NT2/D1 (cell line): Measurements from ENCODE around the gene FTSJ3.

Experiments used
- DNase-seq: peaks from one replicate; pipeline ENCODE4 v3.0.0-alpha.2; 2011; ENCODE audit warnings: low read depth, low spot score
- H3K27me3 ChIP-seq: 2 replicates; pipeline ENCODE4 v1.6.0; 2011; ENCODE audit warnings: mild to moderate bottlenecking; ENCODE audit not compliant: insufficient read length, insufficient read depth
- H3K36me3 ChIP-seq: 2 replicates; pipeline ENCODE4 v1.6.1; 2011; ENCODE audit warnings: mild to moderate bottlenecking, low read length, mixed read lengths; ENCODE audit not compliant: insufficient read depth, insufficient read length
- H3K4me1 ChIP-seq: 2 replicates; pipeline ENCODE4 v1.5.1; 2011; ENCODE audit not compliant: insufficient read depth, insufficient read length
- H3K4me3 ChIP-seq: 2 replicates; pipeline ENCODE4 v1.5.1; 2011; ENCODE audit warnings: low read depth; ENCODE audit not compliant: insufficient read length
- H3K9ac ChIP-seq: 2 replicates; pipeline ENCODE4 v1.6.0; 2011; ENCODE audit warnings: low read depth; ENCODE audit not compliant: insufficient read length
- H3K9me3 ChIP-seq: 2 replicates; pipeline ENCODE4 v1.5.1; 2011; ENCODE audit warnings: mild to moderate bottlenecking, low read length; ENCODE audit not compliant: insufficient read depth
- SUZ12 ChIP-seq: IDR thresholded peaks from 2 replicates; pipeline ENCODE4 v1.6.1; 2011; ENCODE audit not compliant: insufficient read length, insufficient read depth; ENCODE audit errors: extremely low read depth
- YY1 ChIP-seq: IDR thresholded peaks from 2 replicates; pipeline ENCODE4 v1.6.1; 2011; ENCODE audit not compliant: insufficient read length, insufficient read depth
- ZNF274 ChIP-seq: IDR thresholded peaks from 2 replicates; pipeline ENCODE4 v1.6.1; 2011; ENCODE audit warnings: mild to moderate bottlenecking, low read depth, low read length

The FTSJ3 gene

DNA sequence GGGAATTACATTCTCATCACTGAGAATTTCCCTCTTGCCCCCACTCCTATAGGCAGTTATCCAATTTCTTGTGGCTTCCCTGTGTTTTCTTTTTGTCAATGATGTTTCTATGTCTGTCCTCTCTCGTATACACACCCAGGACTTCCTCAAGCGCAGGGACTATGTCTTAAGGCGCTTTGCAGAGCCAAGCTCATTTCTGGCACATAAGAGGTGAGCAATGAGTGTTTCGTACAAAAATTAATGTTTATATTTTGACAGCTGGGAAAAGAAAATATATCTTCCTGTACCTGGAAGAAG is 52.5 kb downstream of the FTSJ3 start:
- Histone ChIP-seq H3K36me3 (peaks cover 60% of the 10 kb centered on the region), H3K4me1 (peaks cover 5% of the 10 kb centered on the region), H3K27me3 (no peaks in the 10 kb centered on the region), H3K9ac (peak overlapping the region; percentile 94), H3K9me3 (no peaks in the 10 kb centered on the region), H3K4me3 (peak overlapping the region; percentile 77)
- no peak for DNase-seq
- TF ChIP-seq SUZ12 = no peak
- TF ChIP-seq YY1 = no peak
- TF ChIP-seq ZNF274 = no peak

DNA sequence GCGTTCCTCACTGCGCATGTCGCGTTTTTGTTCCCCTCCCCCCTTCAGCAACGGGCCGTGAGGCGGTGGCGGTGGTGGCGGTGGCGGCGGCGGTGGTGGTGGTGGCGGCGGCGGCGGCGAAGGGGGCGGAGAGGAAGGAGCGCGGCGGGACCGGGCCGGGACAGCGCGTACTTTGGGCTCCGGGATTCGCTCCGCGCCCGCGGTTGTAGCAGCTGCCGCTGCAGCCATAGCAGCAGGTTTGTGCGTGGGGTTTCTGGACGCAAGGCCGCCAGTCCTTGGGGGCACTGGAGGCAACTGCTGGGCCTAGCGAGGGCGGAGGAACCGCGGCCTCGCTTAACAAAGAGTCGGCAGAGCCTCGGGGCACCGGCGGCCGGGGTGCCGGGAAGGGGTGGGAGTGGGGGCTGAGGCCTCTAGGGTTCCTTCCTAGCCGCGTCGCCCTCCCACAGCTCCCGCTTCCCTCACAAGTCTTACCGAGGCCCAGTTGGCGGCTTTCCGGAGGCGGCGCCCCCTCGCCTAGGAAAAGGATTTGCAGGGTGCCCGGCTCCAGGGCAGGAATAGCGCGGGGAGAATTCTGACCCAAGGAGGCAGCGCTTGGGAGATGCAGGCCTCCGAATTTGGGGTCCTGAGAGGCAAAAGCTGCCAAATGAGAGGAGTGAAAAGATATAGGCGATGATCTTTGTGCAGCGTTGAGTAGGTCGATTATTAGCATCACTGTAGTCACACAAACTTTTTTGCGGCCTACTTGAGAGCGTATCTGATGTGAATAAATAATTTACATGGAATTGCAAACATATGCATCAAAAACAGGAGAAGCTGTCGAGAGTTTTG is 53.1 kb downstream of the FTSJ3 start, which contains the start of gene DDX42:
DDX42 (plus strand) TSS at position 30 of the 828 bp plus-strand sequence. CDS start 12,880 bp downstream, outside the sequence.
- Histone ChIP-seq H3K4me3 (peak within 1 kb of the TSS; percentile 91), H3K9me3 (no peaks in the 10 kb centered on the region), H3K27me3 (no peaks in the 10 kb centered on the region), H3K4me1 (peaks cover 5% of the 10 kb centered on the region), H3K9ac (peak within 1 kb of the TSS; percentile 98), H3K36me3 (peaks cover 56% of the 10 kb centered on the region)
- TF ChIP-seq SUZ12 (no peak), YY1 (no peak), ZNF274 (no peak)
- peak; percentile 28 for DNase-seq

GRCh38 chr17:63773272-63774140 is 54.0 kb downstream of the FTSJ3 start, which contains the start of gene CCDC47:
Gene CCDC47 (minus strand): TSS chr17:63773597. CDS start chr17:63766175, 7,422 bp downstream.
- H3K9ac ChIP-seq = peak within 1 kb of the TSS; percentile 98
- peak; percentile 96 for DNase-seq
- H3K27me3 ChIP-seq = no peaks in the 10 kb centered on the region
- peak within 1 kb of the TSS; percentile 91 for H3K4me3 ChIP-seq
- TF ChIP-seq SUZ12 (no peak), YY1 (peak; percentile 87)
- H3K36me3 ChIP-seq = peaks cover 54% of the 10 kb centered on the region
- peaks cover 5% of the 10 kb centered on the region for H3K4me1 ChIP-seq
- H3K9me3 ChIP-seq = no peaks in the 10 kb centered on the region

- DNase-seq = no peak
- TF ChIP-seq YY1 (no peak), SUZ12 (no peak), ZNF274 (no peak)
Measured at GRCh38 chr17:63772801-63773271, 54.6 kb downstream of the FTSJ3 start.

More at GRCh38 chr17:63772801-63773271, 54.6 kb downstream of the FTSJ3 start:
- Histone ChIP-seq H3K27me3 (no peaks in the 10 kb centered on the region), H3K9ac (peak overlapping the region; percentile 98), H3K9me3 (no peaks in the 10 kb centered on the region), H3K4me3 (peak overlapping the region; percentile 91), H3K36me3 (peaks cover 50% of the 10 kb centered on the region), H3K4me1 (peaks cover 5% of the 10 kb centered on the region)
